Gastrocnemius medialis (tissue), 4 donors: Measurements from ENCODE around the gene NUDT4. TPM values are rescaled to one million over a fixed set of nuclear protein-coding genes. Genes with fewer than 3 reads are reported as not detected.
"Not testable (repeated sequence)": the region's sequence is repeated elsewhere in the genome, so short reads cannot be mapped to it uniquely, and the experiment has no call there.

Source experiments
- ATAC-seq, 2 donors: fragments of 150-250 bp; one replicate each; pipeline ENCODE4 v1.9.1; 2016
- DNase-seq, 2 donors: peaks; one replicate each; pipeline ENCODE4 v3.0.0-alpha.2; 2019
- H3K27ac ChIP-seq, 4 donors: fragments of 200-600 bp; sonication (generic); 1 replicate in 1 of 4; 2 replicates in 3 of 4; pipeline ENCODE4 v1.5.1; 2016 to 2018; ENCODE audit warnings: mild to moderate bottlenecking in 2 of 4, moderate library complexity in 1 of 4
- H3K27me3 ChIP-seq, 3 donors: fragments of 200-600 bp; sonication (generic) in 2 of 3; 1 replicate in 1 of 3; 2 replicates in 2 of 3; pipeline versions ENCODE4 v1.5.1 to v1.6.0; 2016 to 2019; ENCODE audit warnings: mild to moderate bottlenecking in 1 of 3, moderate library complexity in 1 of 3
- H3K36me3 ChIP-seq, 2 donors: fragments of 200-600 bp; sonication (generic) in 1 of 2; one replicate each; pipeline ENCODE4 v1.5.1; 2017 to 2018
- H3K4me1 ChIP-seq, 2 donors: fragments of 200-600 bp; sonication (generic) in 1 of 2; one replicate each; pipeline ENCODE4 v1.5.1; 2016 to 2017; ENCODE audit warnings: mild to moderate bottlenecking in 2 of 2
- H3K4me3 ChIP-seq, 4 donors: fragments of 200-600 bp; sonication (generic) in 3 of 4; 1 replicate in 1 of 4; 2 replicates in 3 of 4; pipeline ENCODE4 v1.5.1; 2016 to 2019; ENCODE audit warnings: mild to moderate bottlenecking in 2 of 4
- H3K9me3 ChIP-seq, 3 donors: fragments of 200-600 bp; sonication (generic) in 2 of 3; 1 replicate in 1 of 3; 2 replicates in 2 of 3; pipeline ENCODE4 v1.5.1; 2016 to 2019
- POLR2A ChIP-seq, 2 donors: fragments of 450-650 bp; IDR thresholded peaks; one replicate each; pipeline ENCODE4 v1.6.1; 2017; ENCODE audit warnings: antibody characterized with exemption in 2 of 2, mild to moderate bottlenecking in 2 of 2, moderate library complexity in 2 of 2
- in situ Hi-C, 4 donors: fragments of 200-750 bp; cut with MboI; loops; one replicate each; pipeline versions ENCODE4 v1.15.0 to v1.8.0; 2017; ENCODE audit warnings: low sequenced_read_pairs in 4 of 4
- intact Hi-C: fragments of 100-400 bp; cut with DNase I; formaldehyde crosslinking; loops from one replicate; pipeline ENCODE4 v1.15.1; 2023; ENCODE audit warnings: low total_unique reads
- total RNA-seq, 4 donors: library from RNA; depleted of rRNA; stranded (reverse); fragments of >200 nt; gene quantifications; one replicate each; pipeline versions ENCODE4 v1.1.0 to v1.2.3, GENCODE V29; 2016
- TF ChIP-seq, protein P1 (sequence below), 5 experiments: fragments of 450-650 bp in 3 of 5; fragments of 200-600 bp in 2 of 5; sonication (generic) in 2 of 5; IDR thresholded peaks in 4 of 5; conservative IDR thresholded peaks in 1 of 5; 1 replicate in 4 of 5; 2 replicates in 1 of 5; pipeline ENCODE4 v1.5.1; 2016 to 2019; ENCODE audit warnings: antibody characterized with exemption in 5 of 5, mild to moderate bottlenecking in 3 of 5, moderate library complexity in 3 of 5

The NUDT4 gene
- total RNA-seq, 4 donors from 2014 or later = 26.8 to 299 (median 51.1) TPM

DNA sequence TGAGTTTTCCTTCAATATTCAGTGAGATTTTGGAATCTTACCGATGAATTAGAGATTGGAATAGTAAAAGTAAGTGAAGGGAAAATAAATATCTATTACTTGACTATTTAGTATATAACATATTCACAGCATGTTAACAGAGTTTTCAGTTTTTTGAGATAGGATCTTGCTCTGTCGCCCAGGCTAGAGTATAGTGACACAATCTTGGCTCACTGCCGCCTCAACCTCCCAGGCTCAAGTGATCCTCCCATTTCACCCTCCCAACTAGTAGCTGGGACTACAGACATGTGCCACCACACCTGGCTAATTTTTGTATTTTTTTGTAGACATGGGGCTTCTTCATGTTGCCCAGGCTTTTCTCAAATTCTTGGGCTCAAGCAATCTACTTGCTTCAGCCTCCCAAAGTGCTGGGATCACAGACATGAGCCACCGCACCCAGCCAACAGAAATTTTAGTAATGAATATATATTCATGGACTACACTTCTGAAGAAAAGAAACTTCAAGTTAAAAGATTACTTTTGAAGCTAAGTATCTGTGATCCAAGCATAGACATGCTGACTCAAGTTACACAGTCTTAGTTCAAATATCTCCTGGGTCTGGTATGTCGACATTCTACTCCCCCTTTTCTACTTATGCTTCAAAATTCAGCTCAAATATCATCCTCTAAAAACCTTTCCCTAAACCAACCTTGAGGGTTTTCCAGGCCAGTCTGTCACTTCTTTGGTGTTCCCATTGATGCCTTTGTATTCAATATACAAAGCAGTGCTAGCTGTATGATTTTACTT is 50.2 kb downstream of the NUDT4 start:
- intact Hi-C loops = no loop called here
- in situ Hi-C loops = no loop called here
- H3K27ac ChIP-seq = peak overlapping the region; percentile 42 to 69 (median 62)
- H3K27me3 ChIP-seq = no peaks in the 10 kb centered on the region
- ATAC-seq (peak in 1 of 2 donors; percentile 65), DNase-seq (peak in 1 of 2 donors; percentile 42)
- H3K36me3 ChIP-seq = no peaks in the 10 kb centered on the region
- H3K4me3 ChIP-seq = no peak overlapping the region
- peaks cover 75 to 91% of the 10 kb centered on the region in 2 donors for H3K4me1 ChIP-seq
- H3K9me3 ChIP-seq = no peaks in the 10 kb centered on the region
- TF ChIP-seq POLR2A (IDR thresholded peaks at IDR 0.05) = no peak
- TF ChIP-seq, protein P1, sequence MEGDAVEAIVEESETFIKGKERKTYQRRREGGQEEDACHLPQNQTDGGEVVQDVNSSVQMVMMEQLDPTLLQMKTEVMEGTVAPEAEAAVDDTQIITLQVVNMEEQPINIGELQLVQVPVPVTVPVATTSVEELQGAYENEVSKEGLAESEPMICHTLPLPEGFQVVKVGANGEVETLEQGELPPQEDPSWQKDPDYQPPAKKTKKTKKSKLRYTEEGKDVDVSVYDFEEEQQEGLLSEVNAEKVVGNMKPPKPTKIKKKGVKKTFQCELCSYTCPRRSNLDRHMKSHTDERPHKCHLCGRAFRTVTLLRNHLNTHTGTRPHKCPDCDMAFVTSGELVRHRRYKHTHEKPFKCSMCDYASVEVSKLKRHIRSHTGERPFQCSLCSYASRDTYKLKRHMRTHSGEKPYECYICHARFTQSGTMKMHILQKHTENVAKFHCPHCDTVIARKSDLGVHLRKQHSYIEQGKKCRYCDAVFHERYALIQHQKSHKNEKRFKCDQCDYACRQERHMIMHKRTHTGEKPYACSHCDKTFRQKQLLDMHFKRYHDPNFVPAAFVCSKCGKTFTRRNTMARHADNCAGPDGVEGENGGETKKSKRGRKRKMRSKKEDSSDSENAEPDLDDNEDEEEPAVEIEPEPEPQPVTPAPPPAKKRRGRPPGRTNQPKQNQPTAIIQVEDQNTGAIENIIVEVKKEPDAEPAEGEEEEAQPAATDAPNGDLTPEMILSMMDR (IDR thresholded peaks at IDR 0.05 in 4 of 5, conservative IDR thresholded peaks at IDR 0.05 in 1 of 5) = no peak

DNA sequence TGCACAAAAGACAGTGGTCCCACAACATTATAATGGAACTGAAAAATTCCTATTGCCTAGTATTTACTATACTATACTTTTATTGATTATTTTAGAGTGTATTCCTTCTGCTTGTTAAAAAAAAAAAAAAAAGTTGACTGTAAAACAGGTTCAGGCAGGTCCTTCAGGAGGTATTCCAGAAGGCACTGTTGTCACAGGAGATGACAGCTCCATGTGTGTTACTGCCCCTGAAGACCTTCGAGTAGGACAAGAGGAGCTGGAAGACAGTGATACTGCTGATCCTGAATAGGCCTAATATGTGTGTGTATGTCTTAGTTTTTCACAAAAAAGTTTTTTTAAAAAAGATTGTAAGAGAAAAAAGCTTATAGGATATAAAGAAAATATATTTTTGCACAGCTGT is 51.7 kb downstream of the NUDT4 start:
- ATAC-seq (no peak), DNase-seq (no peak)
- Histone ChIP-seq H3K4me3 (no peak overlapping the region), H3K27me3 (no peaks in the 10 kb centered on the region), H3K4me1 (peaks cover 67 to 91% of the 10 kb centered on the region in 2 donors), H3K27ac (peak overlapping the region; percentile 23 to 69 (median 48)), H3K36me3 (no peaks in the 10 kb centered on the region), H3K9me3 (no peaks in the 10 kb centered on the region)
- TF ChIP-seq, protein P1 (IDR thresholded peaks at IDR 0.05 in 4 of 5, conservative IDR thresholded peaks at IDR 0.05 in 1 of 5) = no peak
- no peak for TF ChIP-seq POLR2A (IDR thresholded peaks at IDR 0.05)
- intact Hi-C loops = no loop called here
- in situ Hi-C loops = no loop called here

DNA sequence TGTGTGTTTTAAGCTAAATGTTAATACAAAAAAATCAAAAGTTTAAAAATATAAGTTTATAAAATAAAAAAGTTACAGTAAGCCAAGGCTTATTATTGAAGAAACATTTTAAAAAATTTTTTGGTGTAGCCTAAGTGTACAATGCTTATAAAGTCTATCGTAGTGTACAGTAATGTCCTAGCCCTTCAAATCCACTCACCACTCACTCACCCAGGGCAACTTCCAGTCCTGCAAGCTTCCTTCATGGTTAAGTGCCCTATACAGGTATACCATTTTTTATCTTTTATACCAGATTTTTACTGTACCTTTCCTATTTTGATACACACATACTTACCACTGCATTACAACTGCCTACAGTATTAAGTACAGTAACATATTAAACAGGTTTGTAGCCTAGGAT is 52.1 kb downstream of the NUDT4 start:
- peak overlapping the region in 3 of 4 donors; percentile 23 to 69 (median 30) for H3K27ac ChIP-seq
- H3K9me3 ChIP-seq = no peaks in the 10 kb centered on the region
- intact Hi-C loops = no loop called here
- ATAC-seq = no peak
- H3K36me3 ChIP-seq = no peaks in the 10 kb centered on the region
- H3K4me3 ChIP-seq = no peak overlapping the region
- in situ Hi-C loops = no loop called here
- DNase-seq = no peak
- H3K27me3 ChIP-seq = no peaks in the 10 kb centered on the region
- no peak for TF ChIP-seq POLR2A (IDR thresholded peaks at IDR 0.05)
- TF ChIP-seq, protein P1 (IDR thresholded peaks at IDR 0.05 in 4 of 5, conservative IDR thresholded peaks at IDR 0.05 in 1 of 5) = no peak
- peaks cover 67 to 91% of the 10 kb centered on the region in 2 donors for H3K4me1 ChIP-seq

DNA sequence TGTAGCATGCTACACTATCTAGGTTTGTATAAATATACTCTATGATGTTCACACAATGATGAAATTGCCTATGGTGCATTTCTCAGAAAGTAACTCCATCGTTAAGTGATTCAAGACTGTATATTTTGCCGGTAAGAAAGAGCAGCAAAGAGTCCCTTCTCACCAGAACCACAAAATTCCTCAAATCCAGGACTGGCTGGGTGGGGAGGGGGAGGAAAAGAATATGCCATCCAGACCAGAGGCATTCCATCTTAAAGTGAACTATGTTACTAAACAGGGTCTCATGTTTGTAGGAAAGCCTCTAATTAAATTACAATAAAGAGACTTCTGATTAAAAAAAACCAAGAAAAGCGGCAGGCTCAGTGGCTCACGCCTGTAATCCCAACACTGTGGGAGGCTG is 52.6 kb downstream of the NUDT4 start:
- intact Hi-C loops = no loop called here
- H3K4me3 ChIP-seq = no peak overlapping the region
- DNase-seq (no peak), ATAC-seq (no peak)
- H3K36me3 ChIP-seq = no peaks in the 10 kb centered on the region
- in situ Hi-C loops = no loop called here
- TF ChIP-seq POLR2A (IDR thresholded peaks at IDR 0.05) = no peak
- TF ChIP-seq, protein P1 (IDR thresholded peaks at IDR 0.05 in 4 of 5, conservative IDR thresholded peaks at IDR 0.05 in 1 of 5) = no peak
- peak overlapping the region in 3 of 4 donors; percentile 23 to 69 (median 30) for H3K27ac ChIP-seq
- no peaks in the 10 kb centered on the region for H3K27me3 ChIP-seq
- H3K4me1 ChIP-seq = peaks cover 64 to 90% of the 10 kb centered on the region in 2 donors
- H3K9me3 ChIP-seq = no peaks in the 10 kb centered on the region

DNA sequence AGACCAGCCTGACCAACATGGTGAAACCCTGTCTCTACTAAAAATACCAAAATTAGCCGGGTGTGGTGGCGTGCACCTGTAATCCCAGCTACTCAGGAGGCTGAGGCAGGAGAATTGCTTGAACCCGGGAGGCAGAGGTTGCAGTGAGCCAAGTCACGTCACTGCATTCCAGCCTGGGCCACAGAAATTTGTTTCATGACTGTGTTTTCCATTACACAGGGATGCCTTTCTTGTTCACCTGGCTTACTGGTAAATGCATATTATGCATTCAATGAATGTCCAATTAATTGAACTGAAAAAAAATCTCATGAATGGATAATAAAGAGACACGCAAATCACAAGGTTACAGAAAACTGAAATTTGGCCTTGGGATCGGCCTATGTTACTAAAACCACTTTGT is 54.3 kb downstream of the NUDT4 start:
- ATAC-seq, H3K27me3 ChIP-seq, H3K36me3 ChIP-seq, H3K9me3 ChIP-seq, H3K4me3 ChIP-seq, DNase-seq, in situ Hi-C loops, intact Hi-C loops: not testable (repeated sequence)
- H3K27ac ChIP-seq = peak overlapping the region in 2 of 4 donors; percentile 39 to 42
- peaks cover 57 to 84% of the 10 kb centered on the region in 2 donors for H3K4me1 ChIP-seq
